ENCODE results near the gene RGS7. TPM values are rescaled to one million over a fixed set of nuclear protein-coding genes. Genes with fewer than 3 reads are reported as not detected.

Gene RGS7
- polyA plus RNA-seq, 1 donor from 2014 or later: 24.2 TPM

DNA sequence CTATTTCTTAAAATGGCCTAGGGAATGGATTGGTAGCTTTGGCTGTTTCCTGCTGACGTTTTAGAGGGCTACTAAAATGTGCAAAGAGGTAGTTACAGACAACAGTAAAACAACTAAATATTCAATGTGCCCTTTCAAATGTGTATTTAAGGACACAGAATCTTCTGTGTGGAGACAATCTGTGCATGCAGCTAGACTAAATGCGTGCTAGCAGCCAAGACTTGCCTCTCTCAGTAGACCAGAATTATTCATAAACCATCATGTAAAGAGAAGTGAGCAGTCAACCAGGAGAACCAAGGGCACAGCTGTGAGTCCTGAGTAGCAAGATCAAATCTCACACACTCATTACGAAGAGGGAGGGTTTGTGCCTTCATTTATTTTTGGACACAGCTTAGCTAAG, 584.9 kb downstream of the RGS7 start:
- TF ChIP-seq EZH2 (IDR thresholded peaks at IDR 0.05; ENCODE audit: borderline replicate concordance, insufficient read depth, low read length, poor library complexity, severe bottlenecking) (no peak), MXI1 (conservative IDR thresholded peaks at IDR 0.05; ENCODE audit: poor library complexity, severe bottlenecking) (no peak), RAD21 (conservative IDR thresholded peaks at IDR 0.05) (no peak), TAF1 (IDR thresholded peaks at IDR 0.05; ENCODE audit: low read depth) (no peak), SMC3 (conservative IDR thresholded peaks at IDR 0.05; ENCODE audit: poor library complexity) (no peak), EP300 (conservative IDR thresholded peaks at IDR 0.05; ENCODE audit: poor library complexity, severe bottlenecking) (no peak), POLR2AphosphoS5 (IDR thresholded peaks at IDR 0.05) (no peak)
- TF ChIP-seq, protein P1, sequence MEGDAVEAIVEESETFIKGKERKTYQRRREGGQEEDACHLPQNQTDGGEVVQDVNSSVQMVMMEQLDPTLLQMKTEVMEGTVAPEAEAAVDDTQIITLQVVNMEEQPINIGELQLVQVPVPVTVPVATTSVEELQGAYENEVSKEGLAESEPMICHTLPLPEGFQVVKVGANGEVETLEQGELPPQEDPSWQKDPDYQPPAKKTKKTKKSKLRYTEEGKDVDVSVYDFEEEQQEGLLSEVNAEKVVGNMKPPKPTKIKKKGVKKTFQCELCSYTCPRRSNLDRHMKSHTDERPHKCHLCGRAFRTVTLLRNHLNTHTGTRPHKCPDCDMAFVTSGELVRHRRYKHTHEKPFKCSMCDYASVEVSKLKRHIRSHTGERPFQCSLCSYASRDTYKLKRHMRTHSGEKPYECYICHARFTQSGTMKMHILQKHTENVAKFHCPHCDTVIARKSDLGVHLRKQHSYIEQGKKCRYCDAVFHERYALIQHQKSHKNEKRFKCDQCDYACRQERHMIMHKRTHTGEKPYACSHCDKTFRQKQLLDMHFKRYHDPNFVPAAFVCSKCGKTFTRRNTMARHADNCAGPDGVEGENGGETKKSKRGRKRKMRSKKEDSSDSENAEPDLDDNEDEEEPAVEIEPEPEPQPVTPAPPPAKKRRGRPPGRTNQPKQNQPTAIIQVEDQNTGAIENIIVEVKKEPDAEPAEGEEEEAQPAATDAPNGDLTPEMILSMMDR (IDR thresholded peaks at IDR 0.05; ENCODE audit: poor library complexity, severe bottlenecking): no peak
- TF ChIP-seq, protein P2, sequence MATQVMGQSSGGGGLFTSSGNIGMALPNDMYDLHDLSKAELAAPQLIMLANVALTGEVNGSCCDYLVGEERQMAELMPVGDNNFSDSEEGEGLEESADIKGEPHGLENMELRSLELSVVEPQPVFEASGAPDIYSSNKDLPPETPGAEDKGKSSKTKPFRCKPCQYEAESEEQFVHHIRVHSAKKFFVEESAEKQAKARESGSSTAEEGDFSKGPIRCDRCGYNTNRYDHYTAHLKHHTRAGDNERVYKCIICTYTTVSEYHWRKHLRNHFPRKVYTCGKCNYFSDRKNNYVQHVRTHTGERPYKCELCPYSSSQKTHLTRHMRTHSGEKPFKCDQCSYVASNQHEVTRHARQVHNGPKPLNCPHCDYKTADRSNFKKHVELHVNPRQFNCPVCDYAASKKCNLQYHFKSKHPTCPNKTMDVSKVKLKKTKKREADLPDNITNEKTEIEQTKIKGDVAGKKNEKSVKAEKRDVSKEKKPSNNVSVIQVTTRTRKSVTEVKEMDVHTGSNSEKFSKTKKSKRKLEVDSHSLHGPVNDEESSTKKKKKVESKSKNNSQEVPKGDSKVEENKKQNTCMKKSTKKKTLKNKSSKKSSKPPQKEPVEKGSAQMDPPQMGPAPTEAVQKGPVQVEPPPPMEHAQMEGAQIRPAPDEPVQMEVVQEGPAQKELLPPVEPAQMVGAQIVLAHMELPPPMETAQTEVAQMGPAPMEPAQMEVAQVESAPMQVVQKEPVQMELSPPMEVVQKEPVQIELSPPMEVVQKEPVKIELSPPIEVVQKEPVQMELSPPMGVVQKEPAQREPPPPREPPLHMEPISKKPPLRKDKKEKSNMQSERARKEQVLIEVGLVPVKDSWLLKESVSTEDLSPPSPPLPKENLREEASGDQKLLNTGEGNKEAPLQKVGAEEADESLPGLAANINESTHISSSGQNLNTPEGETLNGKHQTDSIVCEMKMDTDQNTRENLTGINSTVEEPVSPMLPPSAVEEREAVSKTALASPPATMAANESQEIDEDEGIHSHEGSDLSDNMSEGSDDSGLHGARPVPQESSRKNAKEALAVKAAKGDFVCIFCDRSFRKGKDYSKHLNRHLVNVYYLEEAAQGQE (IDR thresholded peaks at IDR 0.05; ENCODE audit: borderline replicate concordance): no peak
- no peaks in the 10 kb centered on the region for H3K9me2 ChIP-seq (ENCODE audit: insufficient read depth, low read length)
- no peaks in the 10 kb centered on the region for H3K27me3 ChIP-seq (ENCODE audit: insufficient read depth, low read depth, low read length)
- H3K9ac ChIP-seq (ENCODE audit: low read length): no peak overlapping the region
- H3K4me3 ChIP-seq (ENCODE audit: low read length): no peak overlapping the region
- H3K9me3 ChIP-seq (ENCODE audit: low read length): no peaks in the 10 kb centered on the region
- no peak overlapping the region for H3K27ac ChIP-seq (ENCODE audit: low read length)
- no peaks in the 10 kb centered on the region for H3K36me3 ChIP-seq (ENCODE audit: insufficient read depth, low read length)
- no peaks in the 10 kb centered on the region for H3F3A ChIP-seq (ENCODE audit: insufficient read depth, low read length, poor library complexity, severe bottlenecking)
- H3K79me2 ChIP-seq (replicated peaks; ENCODE audit: insufficient read depth, low read length): no peaks in the 10 kb centered on the region
- no peak overlapping the region for H3K4me2 ChIP-seq (ENCODE audit: low read length)
- H4K20me1 ChIP-seq (ENCODE audit: insufficient read depth): no peaks in the 10 kb centered on the region
- H2AFZ ChIP-seq (ENCODE audit: low read depth, low read length): no peak overlapping the region

DNA sequence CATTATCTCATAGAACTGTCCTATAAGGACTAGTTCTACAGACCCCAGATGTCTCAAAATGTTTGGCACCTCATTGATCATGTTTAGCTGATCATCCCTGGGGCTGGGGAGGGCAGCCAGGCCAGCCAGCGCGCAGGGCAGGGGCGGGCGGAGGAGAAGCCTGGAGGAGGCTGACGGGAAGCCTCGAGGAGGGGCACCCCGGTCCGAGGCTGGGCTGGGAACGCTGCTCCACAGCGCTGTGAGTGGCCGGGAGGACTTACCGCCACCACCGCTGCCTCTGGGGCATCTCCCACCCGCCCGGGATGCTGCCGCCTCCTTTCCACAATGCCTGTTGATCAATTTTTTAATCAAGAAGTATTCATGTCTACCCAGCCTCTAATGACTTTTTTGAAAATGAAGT, 585.6 kb downstream of the RGS7 start:
- Histone ChIP-seq H3K27me3 (ENCODE audit: insufficient read depth, low read depth, low read length) (no peaks in the 10 kb centered on the region), H3K9ac (ENCODE audit: low read length) (no peak overlapping the region), H3K4me3 (ENCODE audit: low read length) (no peak overlapping the region), H3K27ac (ENCODE audit: low read length) (no peak overlapping the region), H3F3A (ENCODE audit: insufficient read depth, low read length, poor library complexity, severe bottlenecking) (no peaks in the 10 kb centered on the region), H4K20me1 (ENCODE audit: insufficient read depth) (no peaks in the 10 kb centered on the region), H3K36me3 (ENCODE audit: insufficient read depth, low read length) (no peaks in the 10 kb centered on the region), H2AFZ (ENCODE audit: low read depth, low read length) (no peak overlapping the region), H3K9me2 (ENCODE audit: insufficient read depth, low read length) (no peaks in the 10 kb centered on the region), H3K79me2 (replicated peaks; ENCODE audit: insufficient read depth, low read length) (no peaks in the 10 kb centered on the region), H3K4me2 (ENCODE audit: low read length) (no peak overlapping the region), H3K9me3 (ENCODE audit: low read length) (no peaks in the 10 kb centered on the region)
- no peak for TF ChIP-seq RAD21 (conservative IDR thresholded peaks at IDR 0.05)
- TF ChIP-seq POLR2AphosphoS5 (IDR thresholded peaks at IDR 0.05): no peak
- no peak for TF ChIP-seq EZH2 (IDR thresholded peaks at IDR 0.05; ENCODE audit: borderline replicate concordance, insufficient read depth, low read length, poor library complexity, severe bottlenecking)
- no peak for TF ChIP-seq SMC3 (conservative IDR thresholded peaks at IDR 0.05; ENCODE audit: poor library complexity)
- TF ChIP-seq, protein P2 (IDR thresholded peaks at IDR 0.05; ENCODE audit: borderline replicate concordance): no peak
- no peak for TF ChIP-seq MXI1 (conservative IDR thresholded peaks at IDR 0.05; ENCODE audit: poor library complexity, severe bottlenecking)
- TF ChIP-seq, protein P1 (IDR thresholded peaks at IDR 0.05; ENCODE audit: poor library complexity, severe bottlenecking): no peak
- TF ChIP-seq TAF1 (IDR thresholded peaks at IDR 0.05; ENCODE audit: low read depth): no peak
- no peak for TF ChIP-seq EP300 (conservative IDR thresholded peaks at IDR 0.05; ENCODE audit: poor library complexity, severe bottlenecking)
